Endodermal cell (in vitro differentiated cells): Measurements from ENCODE around the gene APOC3. TPM values are rescaled to one million over a fixed set of nuclear protein-coding genes. Genes with fewer than 3 reads are reported as not detected.

Source experiments
- DNase-seq: peaks from one replicate; pipeline ENCODE4 v3.0.0-alpha.2; 2017
- H3K27ac ChIP-seq: 2 replicates; pipeline ENCODE4 v1.5.1; 2013; ENCODE audit warnings: mild to moderate bottlenecking, low read depth, low read length, moderate library complexity
- H3K27me3 ChIP-seq: 2 replicates; pipeline ENCODE4 v1.6.1; 2013; ENCODE audit warnings: mild to moderate bottlenecking, low read length, moderate library complexity; ENCODE audit not compliant: insufficient read depth, control insufficient read depth, poor library complexity, severe bottlenecking
- H3K36me3 ChIP-seq: 2 replicates; pipeline ENCODE4 v1.7.0; 2013; ENCODE audit warnings: mild to moderate bottlenecking, low read length, moderate library complexity; ENCODE audit not compliant: control insufficient read depth, insufficient read depth
- H3K4me1 ChIP-seq: one replicate; pipeline ENCODE4 v1.7.0; 2013; ENCODE audit warnings: low read length; ENCODE audit not compliant: control insufficient read depth, insufficient read depth
- H3K4me3 ChIP-seq: 2 replicates; pipeline ENCODE4 v1.5.1; 2013; ENCODE audit warnings: mild to moderate bottlenecking, low read length, moderate library complexity
- H3K9ac ChIP-seq: 2 replicates; pipeline ENCODE4 v1.6.1; 2013; ENCODE audit warnings: mild to moderate bottlenecking, low read length, moderate library complexity; ENCODE audit not compliant: poor library complexity, severe bottlenecking; ENCODE audit errors: extremely low read depth
- H3K9me3 ChIP-seq: 2 replicates; pipeline ENCODE4 v1.6.1; 2013; ENCODE audit warnings: mild to moderate bottlenecking, low read length, moderate library complexity; ENCODE audit not compliant: control insufficient read depth
- H3K27ac Mint-ChIP-seq: 2 replicates; pipeline ENCODE4 v1.8.0; 2020; ENCODE audit warnings: mixed read lengths
- H3K27me3 Mint-ChIP-seq: 2 replicates; pipeline ENCODE4 v1.8.0; 2021; ENCODE audit warnings: mild to moderate bottlenecking, mixed read lengths; ENCODE audit not compliant: insufficient read depth
- H3K36me3 Mint-ChIP-seq: 2 replicates; pipeline ENCODE4 v1.8.0; 2020; ENCODE audit warnings: low read depth, mixed read lengths
- H3K4me1 Mint-ChIP-seq: 2 replicates; pipeline ENCODE4 v1.8.0; 2020; ENCODE audit warnings: mixed read lengths
- H3K4me3 Mint-ChIP-seq: 2 replicates; pipeline ENCODE4 v1.8.0; 2020; ENCODE audit warnings: mild to moderate bottlenecking, moderate library complexity, mixed read lengths
- H3K9me3 Mint-ChIP-seq: 2 replicates; pipeline ENCODE4 v1.8.0; 2020; ENCODE audit warnings: mild to moderate bottlenecking, mixed read lengths
- WGBS, 2 experiments: methylation state at CpG; one replicate each; pipeline versions ENCODE4 v1.1.5 to v1.1.7; 2013; ENCODE audit warnings: missing lambda C conversion rate in 2 of 2, mixed read lengths in 1 of 2; ENCODE audit not compliant: insufficient coverage in 1 of 2, insufficient read length in 1 of 2; 5-methylcytosine and 5-hydroxymethylcytosine counted together
- total RNA-seq, 2 donors: library from RNA; stranded (reverse); fragmentation: NEBNext Ultra II Directional in 1 of 2; extraction: Animal tissue kit (Norgen Biotek cat#: 25700) in 1 of 2; gene quantifications; 2 replicates in 1 of 2; 3 replicates in 1 of 2; pipeline ENCODE4 v1.2.1, GENCODE V29; 2021
- TF ChIP-seq, protein P1 (sequence below): fragments of 200-600 bp; sonication (generic); conservative IDR thresholded peaks from 2 replicates; pipeline ENCODE4 v1.5.0; 2021; ENCODE audit warnings: antibody characterized with exemption, mild to moderate bottlenecking

Gene APOC3
- total RNA-seq, 2 donors from 2014 or later: not detected

DNA sequence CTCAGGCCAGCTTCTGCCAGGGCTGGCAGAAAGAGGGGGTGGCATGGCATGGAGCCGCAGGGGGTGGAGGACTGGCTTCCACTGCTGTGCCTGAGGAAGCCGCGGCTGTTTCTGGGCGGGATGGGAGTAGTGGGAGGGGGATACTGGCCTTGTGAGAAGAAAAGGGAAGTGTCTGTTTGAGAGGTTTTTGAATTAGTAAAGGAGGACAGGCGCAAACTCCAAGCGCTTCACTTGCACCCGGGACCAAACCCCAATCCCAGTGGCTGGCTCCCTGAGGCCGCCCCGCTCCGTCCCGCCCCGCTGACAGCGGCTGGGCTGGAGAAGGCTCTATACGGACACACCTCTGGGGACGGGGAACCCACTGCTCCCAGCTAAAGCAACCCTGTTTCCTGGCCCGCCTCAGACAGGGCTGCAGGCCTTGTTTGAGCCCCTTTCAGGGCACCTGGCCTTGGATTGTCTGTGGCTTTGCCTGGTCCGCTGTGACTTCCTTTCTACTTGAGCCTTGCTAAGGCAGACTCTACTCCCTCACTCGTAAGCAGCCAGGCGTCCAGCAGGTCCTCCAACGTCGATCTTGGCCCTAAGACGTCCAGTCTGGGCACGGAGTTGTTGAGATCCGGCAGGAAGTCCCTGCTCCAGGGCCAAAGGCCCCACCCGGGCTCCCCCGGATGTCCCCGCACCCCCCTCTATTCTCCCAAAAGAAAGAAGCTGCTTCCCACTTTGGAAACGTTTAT lies 5.5 kb downstream of the APOC3 start:
- no peaks in the 10 kb centered on the region for H3K9me3 ChIP-seq
- Mint-ChIP-seq H3K4me1 (peaks cover 34% of the 10 kb centered on the region), H3K9me3 (peaks cover 11% of the 10 kb centered on the region), H3K27me3 (peaks cover 13% of the 10 kb centered on the region), H3K4me3 (peak overlapping the region; percentile 52), H3K36me3 (peaks cover 2% of the 10 kb centered on the region), H3K27ac (no peak overlapping the region)
- no peaks in the 10 kb centered on the region for H3K36me3 ChIP-seq
- no peaks in the 10 kb centered on the region for H3K27me3 ChIP-seq
- 75 to 88% methylated on average over 13 to 28 of the region's 28 CpGs for WGBS, 2 experiments
- H3K27ac ChIP-seq: no peak overlapping the region
- TF ChIP-seq, protein P1, sequence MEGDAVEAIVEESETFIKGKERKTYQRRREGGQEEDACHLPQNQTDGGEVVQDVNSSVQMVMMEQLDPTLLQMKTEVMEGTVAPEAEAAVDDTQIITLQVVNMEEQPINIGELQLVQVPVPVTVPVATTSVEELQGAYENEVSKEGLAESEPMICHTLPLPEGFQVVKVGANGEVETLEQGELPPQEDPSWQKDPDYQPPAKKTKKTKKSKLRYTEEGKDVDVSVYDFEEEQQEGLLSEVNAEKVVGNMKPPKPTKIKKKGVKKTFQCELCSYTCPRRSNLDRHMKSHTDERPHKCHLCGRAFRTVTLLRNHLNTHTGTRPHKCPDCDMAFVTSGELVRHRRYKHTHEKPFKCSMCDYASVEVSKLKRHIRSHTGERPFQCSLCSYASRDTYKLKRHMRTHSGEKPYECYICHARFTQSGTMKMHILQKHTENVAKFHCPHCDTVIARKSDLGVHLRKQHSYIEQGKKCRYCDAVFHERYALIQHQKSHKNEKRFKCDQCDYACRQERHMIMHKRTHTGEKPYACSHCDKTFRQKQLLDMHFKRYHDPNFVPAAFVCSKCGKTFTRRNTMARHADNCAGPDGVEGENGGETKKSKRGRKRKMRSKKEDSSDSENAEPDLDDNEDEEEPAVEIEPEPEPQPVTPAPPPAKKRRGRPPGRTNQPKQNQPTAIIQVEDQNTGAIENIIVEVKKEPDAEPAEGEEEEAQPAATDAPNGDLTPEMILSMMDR: no peak
- DNase-seq: peak; percentile 71
- peaks cover 24% of the 10 kb centered on the region for H3K4me1 ChIP-seq
- no peak overlapping the region for H3K9ac ChIP-seq
- peak overlapping the region; percentile 56 for H3K4me3 ChIP-seq

- H3K9me3 ChIP-seq: no peaks in the 10 kb centered on the region
- H3K4me1 Mint-ChIP-seq: peaks cover 42% of the 10 kb centered on the region
- H3K9ac ChIP-seq: no peak overlapping the region
- peak; percentile 96 for DNase-seq
- peak overlapping the region; percentile 52 for H3K4me3 Mint-ChIP-seq
- no peaks in the 10 kb centered on the region for H3K36me3 ChIP-seq
- TF ChIP-seq, protein P1: peak; percentile 83
- peak overlapping the region; percentile 56 for H3K4me3 ChIP-seq
- no peaks in the 10 kb centered on the region for H3K27me3 ChIP-seq
- WGBS, 2 experiments: 22 to 56% methylated on average over 14 to 57 of the region's 57 CpGs
- no peak overlapping the region for H3K27ac Mint-ChIP-seq
- H3K4me1 ChIP-seq: peaks cover 24% of the 10 kb centered on the region
- peaks cover 13% of the 10 kb centered on the region for H3K27me3 Mint-ChIP-seq
- H3K9me3 Mint-ChIP-seq: peaks cover 11% of the 10 kb centered on the region
- peaks cover 2% of the 10 kb centered on the region for H3K36me3 Mint-ChIP-seq
- no peak overlapping the region for H3K27ac ChIP-seq
Observed at GRCh38 chr11:116835791-116836631, 6.3 kb downstream of the APOC3 start.

- Histone ChIP-seq H3K4me3 (peak overlapping the region; percentile 56), H3K27me3 (no peaks in the 10 kb centered on the region), H3K27ac (no peak overlapping the region), H3K9me3 (no peaks in the 10 kb centered on the region), H3K4me1 (peaks cover 24% of the 10 kb centered on the region), H3K9ac (no peak overlapping the region), H3K36me3 (no peaks in the 10 kb centered on the region)
- Mint-ChIP-seq H3K27me3 (peaks cover 12% of the 10 kb centered on the region), H3K9me3 (peaks cover 6% of the 10 kb centered on the region), H3K4me3 (peak overlapping the region; percentile 31), H3K27ac (peak overlapping the region; percentile 77), H3K4me1 (peaks cover 45% of the 10 kb centered on the region), H3K36me3 (peaks cover 2% of the 10 kb centered on the region)
- DNase-seq: no peak
- WGBS, 2 experiments: 93 to 95% methylated on average over 4 to 7 of the region's 7 CpGs
- TF ChIP-seq, protein P1: no peak
Observed at GRCh38 chr11:116836632-116836991, 6.9 kb downstream of the APOC3 start.
